Activated naive CD8-positive, alpha-beta T cell treated with anti-CD3 and anti-CD28 coated beads, Interleukin-2, amount 10 ng/mL, durations not matched to agents 7 days and 5 days (primary cell): ENCODE results near the gene CDH8. TPM values are rescaled to one million over a fixed set of nuclear protein-coding genes. Genes with fewer than 3 reads are reported as not detected.

Experiments
- ATAC-seq: fragments of 150-1000 bp; cut with Tn5 transposase; one replicate; pipeline ENCODE4 v1.10.0; 2021; ENCODE audit warnings: low read depth, moderate library complexity
- POLR2A ChIA-PET: fragments of 350-600 bp; sonication (Branson Sonifier 250); formaldehyde crosslinking; loops from one replicate; lab custom pipeline; 2021; ENCODE audit warnings: antibody characterized with exemption; lab: Charles Lee
- DNase-seq: peaks from one replicate; pipeline ENCODE4 v3.0.0; 2021
- H3K27ac Mint-ChIP-seq: one replicate; pipeline ENCODE4 v1.8.0; 2022; ENCODE audit warnings: mild to moderate bottlenecking, mixed read lengths
- H3K27me3 Mint-ChIP-seq: one replicate; pipeline ENCODE4 v1.8.0; 2022; ENCODE audit warnings: mild to moderate bottlenecking, moderate library complexity, mixed read lengths
- H3K36me3 Mint-ChIP-seq: one replicate; pipeline ENCODE4 v1.8.0; 2021; ENCODE audit warnings: mild to moderate bottlenecking, mixed read lengths
- H3K4me1 Mint-ChIP-seq: one replicate; pipeline ENCODE4 v1.8.0; 2021; ENCODE audit warnings: mixed read lengths
- H3K4me3 Mint-ChIP-seq: one replicate; pipeline ENCODE4 v1.8.0; 2022; ENCODE audit warnings: mild to moderate bottlenecking, moderate library complexity, mixed read lengths
- H3K9me3 Mint-ChIP-seq: one replicate; pipeline ENCODE4 v1.8.0; 2021; ENCODE audit warnings: mixed read lengths
- total RNA-seq, 2 experiments: library from RNA; stranded (reverse); gene quantifications; one replicate each; pipeline ENCODE4 v1.2.3, GENCODE V29; 2021

Gene CDH8
- total RNA-seq: under 1 TPM in 1 of 2 experiments, not detected in 1; 0.62 TPM

GRCh38 chr16:62036101-62036801 lies at the start of gene CDH8:
CDH8 (minus strand) TSS chr16:62036438; CDS start chr16:62021403, 15,035 bp downstream.
- Mint-ChIP-seq H3K4me3 (no peak within 1 kb of the TSS), H3K36me3 (no peaks in the 10 kb centered on the region), H3K27ac (no peak within 1 kb of the TSS), H3K4me1 (no peaks in the 10 kb centered on the region), H3K27me3 (peaks cover 20% of the 10 kb centered on the region), H3K9me3 (no peaks in the 10 kb centered on the region)
- DNase-seq (no peak), ATAC-seq (no peak)
- POLR2A ChIA-PET: no interaction called here

- Mint-ChIP-seq H3K27me3 (no peaks in the 10 kb centered on the region), H3K27ac (no peak overlapping the region), H3K4me3 (no peak overlapping the region), H3K9me3 (peaks cover 3% of the 10 kb centered on the region), H3K36me3 (no peaks in the 10 kb centered on the region), H3K4me1 (no peaks in the 10 kb centered on the region)
- POLR2A ChIA-PET: no interaction called here
- no peak for ATAC-seq
- no peak for DNase-seq
Observed at GRCh38 chr16:62079236-62079635, 43.0 kb upstream of the CDH8 start.

- H3K4me3 Mint-ChIP-seq: no peak overlapping the region
- H3K4me1 Mint-ChIP-seq: no peaks in the 10 kb centered on the region
- peaks cover 3% of the 10 kb centered on the region for H3K9me3 Mint-ChIP-seq
- POLR2A ChIA-PET: no interaction called here
- DNase-seq: no peak
- H3K27me3 Mint-ChIP-seq: no peaks in the 10 kb centered on the region
- no peaks in the 10 kb centered on the region for H3K36me3 Mint-ChIP-seq
- ATAC-seq: no peak
- H3K27ac Mint-ChIP-seq: no peak overlapping the region
Observed at GRCh38 chr16:62077998-62078397, 41.8 kb upstream of the CDH8 start.

- Mint-ChIP-seq H3K4me1 (no peaks in the 10 kb centered on the region), H3K27me3 (no peaks in the 10 kb centered on the region), H3K4me3 (no peak overlapping the region), H3K9me3 (peaks cover 3% of the 10 kb centered on the region), H3K36me3 (no peaks in the 10 kb centered on the region), H3K27ac (no peak overlapping the region)
- POLR2A ChIA-PET: no interaction called here
- DNase-seq (no peak), ATAC-seq (no peak)
Observed at GRCh38 chr16:62076886-62077285, 40.6 kb upstream of the CDH8 start.

- Mint-ChIP-seq H3K9me3 (peaks cover 4% of the 10 kb centered on the region), H3K36me3 (no peaks in the 10 kb centered on the region), H3K27ac (no peak overlapping the region), H3K4me3 (no peak overlapping the region), H3K27me3 (no peaks in the 10 kb centered on the region), H3K4me1 (no peaks in the 10 kb centered on the region)
- ATAC-seq (no peak), DNase-seq (no peak)
- POLR2A ChIA-PET: no interaction called here
Observed at GRCh38 chr16:62068747-62069146, 32.5 kb upstream of the CDH8 start.

- ATAC-seq (no peak), DNase-seq (no peak)
- POLR2A ChIA-PET: no interaction called here
- Mint-ChIP-seq H3K27me3 (no peaks in the 10 kb centered on the region), H3K4me1 (no peaks in the 10 kb centered on the region), H3K36me3 (no peaks in the 10 kb centered on the region), H3K9me3 (peaks cover 4% of the 10 kb centered on the region), H3K4me3 (no peak overlapping the region), H3K27ac (no peak overlapping the region)
Observed at GRCh38 chr16:62067981-62068380, 31.7 kb upstream of the CDH8 start.

- H3K9me3 Mint-ChIP-seq: peaks cover 4% of the 10 kb centered on the region
- no peak overlapping the region for H3K4me3 Mint-ChIP-seq
- ATAC-seq: no peak
- H3K4me1 Mint-ChIP-seq: no peaks in the 10 kb centered on the region
- H3K36me3 Mint-ChIP-seq: no peaks in the 10 kb centered on the region
- no peak overlapping the region for H3K27ac Mint-ChIP-seq
- POLR2A ChIA-PET: no interaction called here
- no peaks in the 10 kb centered on the region for H3K27me3 Mint-ChIP-seq
- DNase-seq: no peak
Observed at GRCh38 chr16:62067182-62067581, 30.9 kb upstream of the CDH8 start.

- H3K9me3 Mint-ChIP-seq: peaks cover 4% of the 10 kb centered on the region
- H3K36me3 Mint-ChIP-seq: no peaks in the 10 kb centered on the region
- H3K4me3 Mint-ChIP-seq: no peak overlapping the region
- H3K4me1 Mint-ChIP-seq: no peaks in the 10 kb centered on the region
- POLR2A ChIA-PET: no interaction called here
- no peaks in the 10 kb centered on the region for H3K27me3 Mint-ChIP-seq
- ATAC-seq (no peak), DNase-seq (no peak)
- no peak overlapping the region for H3K27ac Mint-ChIP-seq
Observed at GRCh38 chr16:62066747-62067146, 30.5 kb upstream of the CDH8 start.

GRCh38 chr16:62064173-62064572 lies 27.9 kb upstream of the CDH8 start:
- no peak overlapping the region for H3K4me3 Mint-ChIP-seq
- DNase-seq (no peak), ATAC-seq (no peak)
- no peaks in the 10 kb centered on the region for H3K27me3 Mint-ChIP-seq
- no peaks in the 10 kb centered on the region for H3K36me3 Mint-ChIP-seq
- H3K27ac Mint-ChIP-seq: no peak overlapping the region
- H3K4me1 Mint-ChIP-seq: no peaks in the 10 kb centered on the region
- POLR2A ChIA-PET: no interaction called here
- peaks cover 3% of the 10 kb centered on the region for H3K9me3 Mint-ChIP-seq

- Mint-ChIP-seq H3K9me3 (peaks cover 3% of the 10 kb centered on the region), H3K27me3 (no peaks in the 10 kb centered on the region), H3K36me3 (no peaks in the 10 kb centered on the region), H3K27ac (no peak overlapping the region), H3K4me3 (no peak overlapping the region), H3K4me1 (no peaks in the 10 kb centered on the region)
- POLR2A ChIA-PET: no interaction called here
- ATAC-seq: no peak
- DNase-seq: no peak
Observed at GRCh38 chr16:62060089-62060488, 23.9 kb upstream of the CDH8 start.

GRCh38 chr16:62059527-62059926 lies 23.3 kb upstream of the CDH8 start:
- ATAC-seq (no peak), DNase-seq (no peak)
- H3K9me3 Mint-ChIP-seq: peaks cover 3% of the 10 kb centered on the region
- H3K4me1 Mint-ChIP-seq: no peaks in the 10 kb centered on the region
- no peak overlapping the region for H3K27ac Mint-ChIP-seq
- no peaks in the 10 kb centered on the region for H3K27me3 Mint-ChIP-seq
- H3K4me3 Mint-ChIP-seq: no peak overlapping the region
- H3K36me3 Mint-ChIP-seq: no peaks in the 10 kb centered on the region
- POLR2A ChIA-PET: no interaction called here

- Mint-ChIP-seq H3K36me3 (no peaks in the 10 kb centered on the region), H3K9me3 (peaks cover 3% of the 10 kb centered on the region), H3K27ac (no peak overlapping the region), H3K4me1 (no peaks in the 10 kb centered on the region), H3K4me3 (no peak overlapping the region), H3K27me3 (no peaks in the 10 kb centered on the region)
- no peak for DNase-seq
- POLR2A ChIA-PET: no interaction called here
- no peak for ATAC-seq
Observed at GRCh38 chr16:62058412-62058811, 22.2 kb upstream of the CDH8 start.

- H3K27me3 Mint-ChIP-seq: no peaks in the 10 kb centered on the region
- DNase-seq (no peak), ATAC-seq (no peak)
- POLR2A ChIA-PET: no interaction called here
- peaks cover 4% of the 10 kb centered on the region for H3K9me3 Mint-ChIP-seq
- H3K4me3 Mint-ChIP-seq: no peak overlapping the region
- no peak overlapping the region for H3K27ac Mint-ChIP-seq
- H3K4me1 Mint-ChIP-seq: no peaks in the 10 kb centered on the region
- H3K36me3 Mint-ChIP-seq: no peaks in the 10 kb centered on the region
Observed at GRCh38 chr16:62051942-62052341, 15.7 kb upstream of the CDH8 start.

- Mint-ChIP-seq H3K4me1 (no peaks in the 10 kb centered on the region), H3K9me3 (peaks cover 3% of the 10 kb centered on the region), H3K36me3 (no peaks in the 10 kb centered on the region), H3K27me3 (no peaks in the 10 kb centered on the region), H3K27ac (no peak overlapping the region), H3K4me3 (no peak overlapping the region)
- ATAC-seq (no peak), DNase-seq (no peak)
- POLR2A ChIA-PET: no interaction called here
Observed at GRCh38 chr16:62050793-62051192, 14.6 kb upstream of the CDH8 start.
